Astrocyte (in vitro differentiated cells and primary cell): ENCODE data around the gene SFT2D1. TPM values are rescaled to one million over a fixed set of nuclear protein-coding genes. Genes with fewer than 3 reads are reported as not detected.

ENCODE experiments used
- DNase-seq: peaks from one replicate; pipeline ENCODE4 v3.0.0-alpha.2; 2010; ENCODE audit warnings: low read depth
- FAIRE-seq: peaks from 2 replicates; lab custom pipeline; 2011; peaks lifted over from hg19 to GRCh38; lab: Jason Lieb, UNC
- H2AFZ ChIP-seq: 2 replicates; pipeline ENCODE4 v1.6.0; 2012; ENCODE audit warnings: low read depth, low read length, inconsistent platforms
- H3K27ac ChIP-seq: 2 replicates; pipeline ENCODE4 v1.5.1; 2011; ENCODE audit warnings: low read depth, low read length, inconsistent platforms
- H3K27me3 ChIP-seq: 2 replicates; pipeline ENCODE4 v1.6.0; 2011; ENCODE audit warnings: low read length, inconsistent platforms; ENCODE audit not compliant: insufficient read depth
- H3K36me3 ChIP-seq: 2 replicates; pipeline ENCODE4 v1.5.1; 2011; ENCODE audit warnings: low read length, inconsistent platforms; ENCODE audit not compliant: insufficient read depth
- H3K4me1 ChIP-seq: 2 replicates; pipeline ENCODE4 v1.5.1; 2011; ENCODE audit warnings: low read length, inconsistent platforms; ENCODE audit not compliant: insufficient read depth
- H3K4me2 ChIP-seq: 2 replicates; pipeline ENCODE4 v1.6.0; 2012; ENCODE audit warnings: low read length, inconsistent platforms
- H3K4me3 ChIP-seq: 2 replicates; pipeline ENCODE4 v1.5.1; 2011; ENCODE audit warnings: low read depth, mild to moderate bottlenecking, low read length, inconsistent platforms; ENCODE audit not compliant: insufficient read depth
- H3K79me2 ChIP-seq: 2 replicates; pipeline ENCODE4 v1.6.0; 2012; ENCODE audit warnings: mild to moderate bottlenecking, low read length, inconsistent platforms; ENCODE audit not compliant: insufficient read depth
- H3K9ac ChIP-seq: 2 replicates; pipeline ENCODE4 v1.6.0; 2012; ENCODE audit warnings: mild to moderate bottlenecking, low read length, inconsistent platforms
- H3K9me3 ChIP-seq: 2 replicates; pipeline ENCODE4 v1.5.1; 2012; ENCODE audit warnings: low read depth, mild to moderate bottlenecking, low read length, inconsistent platforms; ENCODE audit not compliant: insufficient read depth
- H4K20me1 ChIP-seq: 2 replicates; pipeline ENCODE4 v1.6.0; 2012; ENCODE audit warnings: low read length, inconsistent platforms; ENCODE audit not compliant: insufficient read depth
- H3K27ac Mint-ChIP-seq: one replicate; pipeline ENCODE4 v1.8.0; 2021; ENCODE audit warnings: mild to moderate bottlenecking, mixed read lengths; ENCODE audit not compliant: unreplicated experiment
- H3K27me3 Mint-ChIP-seq: one replicate; pipeline ENCODE4 v1.8.0; 2021; ENCODE audit warnings: low read depth, mixed read lengths; ENCODE audit not compliant: unreplicated experiment
- H3K36me3 Mint-ChIP-seq: one replicate; pipeline ENCODE4 v1.8.0; 2021; ENCODE audit warnings: low read depth, mixed read lengths; ENCODE audit not compliant: unreplicated experiment
- H3K4me1 Mint-ChIP-seq: one replicate; pipeline ENCODE4 v1.8.0; 2021; ENCODE audit warnings: low read depth, mixed read lengths; ENCODE audit not compliant: unreplicated experiment
- H3K4me3 Mint-ChIP-seq: one replicate; pipeline ENCODE4 v1.8.0; 2021; ENCODE audit warnings: mild to moderate bottlenecking, moderate library complexity, mixed read lengths; ENCODE audit not compliant: unreplicated experiment
- H3K9me3 Mint-ChIP-seq: one replicate; pipeline ENCODE4 v1.8.0; 2021; ENCODE audit warnings: mild to moderate bottlenecking, mixed read lengths; ENCODE audit not compliant: unreplicated experiment
- EZH2 ChIP-seq: IDR thresholded peaks from 2 replicates; pipeline ENCODE4 v1.6.1; 2012; ENCODE audit warnings: mild to moderate bottlenecking, low read length, inconsistent platforms; ENCODE audit not compliant: insufficient read depth
- total RNA-seq: library from RNA; stranded (reverse); gene quantifications from 2 replicates; pipeline ENCODE4 v1.2.1, GENCODE V29; 2021
- TF ChIP-seq, protein P1 (sequence below): IDR thresholded peaks from 2 replicates; pipeline ENCODE4 v1.5.1; 2011; ENCODE audit warnings: low read depth, mild to moderate bottlenecking, inconsistent platforms, low read length, moderate library complexity; ENCODE audit not compliant: insufficient read depth

Gene SFT2D1
- total RNA-seq, 1 donor from 2014 or later = 63.9 TPM

DNA sequence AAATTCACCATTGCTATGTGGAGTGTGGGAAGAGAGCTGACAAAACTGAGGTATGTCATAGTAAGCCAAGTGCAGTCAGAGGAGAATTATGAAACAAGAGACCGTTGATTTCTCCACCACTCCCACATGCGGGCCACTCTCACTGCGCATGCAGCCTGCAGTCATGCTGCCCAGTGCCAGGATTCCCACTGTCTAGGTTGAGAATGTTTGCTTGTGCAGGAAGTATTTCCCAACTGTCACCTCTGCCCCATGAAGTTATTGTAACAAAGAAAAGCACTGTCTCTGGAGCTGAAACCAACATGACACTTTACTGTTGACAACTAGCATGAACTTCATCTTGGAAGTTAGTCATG lies 18.7 kb upstream of the SFT2D1 start:
- peaks cover 17% of the 10 kb centered on the region for H3K4me1 ChIP-seq
- H3K9me3 Mint-ChIP-seq = peaks cover 5% of the 10 kb centered on the region
- no peaks in the 10 kb centered on the region for H3K36me3 ChIP-seq
- no peak overlapping the region for H3K9ac ChIP-seq
- H3K36me3 Mint-ChIP-seq = peaks cover 12% of the 10 kb centered on the region
- no peak overlapping the region for H2AFZ ChIP-seq
- no peak for DNase-seq
- no peaks in the 10 kb centered on the region for H3K79me2 ChIP-seq
- H4K20me1 ChIP-seq = no peaks in the 10 kb centered on the region
- TF ChIP-seq EZH2 = no peak
- TF ChIP-seq, protein P1, sequence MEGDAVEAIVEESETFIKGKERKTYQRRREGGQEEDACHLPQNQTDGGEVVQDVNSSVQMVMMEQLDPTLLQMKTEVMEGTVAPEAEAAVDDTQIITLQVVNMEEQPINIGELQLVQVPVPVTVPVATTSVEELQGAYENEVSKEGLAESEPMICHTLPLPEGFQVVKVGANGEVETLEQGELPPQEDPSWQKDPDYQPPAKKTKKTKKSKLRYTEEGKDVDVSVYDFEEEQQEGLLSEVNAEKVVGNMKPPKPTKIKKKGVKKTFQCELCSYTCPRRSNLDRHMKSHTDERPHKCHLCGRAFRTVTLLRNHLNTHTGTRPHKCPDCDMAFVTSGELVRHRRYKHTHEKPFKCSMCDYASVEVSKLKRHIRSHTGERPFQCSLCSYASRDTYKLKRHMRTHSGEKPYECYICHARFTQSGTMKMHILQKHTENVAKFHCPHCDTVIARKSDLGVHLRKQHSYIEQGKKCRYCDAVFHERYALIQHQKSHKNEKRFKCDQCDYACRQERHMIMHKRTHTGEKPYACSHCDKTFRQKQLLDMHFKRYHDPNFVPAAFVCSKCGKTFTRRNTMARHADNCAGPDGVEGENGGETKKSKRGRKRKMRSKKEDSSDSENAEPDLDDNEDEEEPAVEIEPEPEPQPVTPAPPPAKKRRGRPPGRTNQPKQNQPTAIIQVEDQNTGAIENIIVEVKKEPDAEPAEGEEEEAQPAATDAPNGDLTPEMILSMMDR = no peak
- H3K27ac Mint-ChIP-seq = peak overlapping the region; percentile 72
- no peak overlapping the region for H3K4me2 ChIP-seq
- H3K27ac ChIP-seq = no peak overlapping the region
- peaks cover 33% of the 10 kb centered on the region for H3K4me1 Mint-ChIP-seq
- H3K9me3 ChIP-seq = no peaks in the 10 kb centered on the region
- H3K4me3 ChIP-seq = no peak overlapping the region
- no peak for FAIRE-seq
- no peaks in the 10 kb centered on the region for H3K27me3 Mint-ChIP-seq
- H3K4me3 Mint-ChIP-seq = no peak overlapping the region
- H3K27me3 ChIP-seq = no peaks in the 10 kb centered on the region

DNA sequence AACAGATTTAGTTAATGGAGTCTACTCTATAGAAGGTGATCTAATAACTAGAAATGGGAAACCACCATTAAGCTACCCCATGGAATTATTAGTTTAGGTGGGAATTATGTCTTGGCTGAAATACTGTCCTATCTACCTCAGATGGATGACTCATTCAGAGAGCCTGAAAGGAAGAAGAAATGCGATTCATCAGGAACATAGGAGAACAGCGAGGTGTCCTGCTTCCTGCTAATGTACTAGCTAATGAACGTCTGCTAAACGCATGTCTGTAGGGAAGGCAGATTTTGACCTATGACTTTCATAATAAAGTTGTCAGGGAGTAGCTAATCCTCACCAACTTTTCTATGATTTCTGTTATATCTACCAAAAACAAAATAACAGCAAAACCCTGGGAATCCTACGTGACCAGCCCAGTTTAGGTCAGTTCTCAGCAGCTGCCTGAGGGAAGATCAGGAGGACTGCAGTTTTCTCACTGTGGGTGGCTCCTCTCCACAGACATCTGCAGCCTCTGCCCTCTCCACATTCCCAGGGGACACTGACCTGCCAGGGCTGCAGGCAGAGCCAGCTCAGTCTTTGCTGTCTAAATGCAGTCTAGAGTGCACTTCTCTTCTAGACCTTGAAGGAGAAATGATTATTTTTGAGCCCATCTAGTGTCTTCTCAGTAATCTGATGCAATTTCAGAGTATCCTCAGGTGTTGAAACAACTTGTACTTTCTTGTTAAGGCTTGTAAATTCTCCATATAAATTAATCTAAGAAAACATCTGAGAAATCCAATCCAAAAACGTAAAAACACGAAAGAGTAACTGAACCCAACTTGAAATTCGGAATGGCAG lies 18.1 kb upstream of the SFT2D1 start:
- peak overlapping the region; percentile 21 for H3K4me2 ChIP-seq
- TF ChIP-seq, protein P1 = no peak
- TF ChIP-seq EZH2 = no peak

DNA sequence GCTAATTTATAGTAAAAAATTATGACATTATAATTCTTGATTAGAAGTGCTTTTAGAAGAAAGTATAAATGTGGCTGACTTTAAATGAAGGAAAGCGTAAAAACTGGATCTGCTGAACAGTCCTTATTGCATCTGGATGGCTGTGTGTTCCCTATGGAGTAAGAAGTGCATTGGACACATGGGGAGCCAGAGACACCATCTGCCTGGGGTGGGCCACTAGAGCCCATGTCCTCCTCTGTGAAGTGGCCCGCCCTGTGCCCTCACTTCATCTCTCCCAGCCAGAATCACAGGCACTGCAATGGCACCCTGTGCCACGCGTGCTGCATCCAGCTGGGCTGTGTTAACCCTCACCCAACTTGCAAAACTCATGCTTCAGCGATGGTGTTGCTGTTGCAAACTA lies 13.2 kb upstream of the SFT2D1 start:
- Histone ChIP-seq H4K20me1 (no peaks in the 10 kb centered on the region), H3K27ac (no peak overlapping the region), H3K4me2 (no peak overlapping the region), H3K4me1 (peaks cover 3% of the 10 kb centered on the region), H3K9me3 (no peaks in the 10 kb centered on the region), H2AFZ (no peak overlapping the region), H3K9ac (no peak overlapping the region), H3K79me2 (no peaks in the 10 kb centered on the region), H3K4me3 (no peak overlapping the region), H3K27me3 (no peaks in the 10 kb centered on the region), H3K36me3 (no peaks in the 10 kb centered on the region)
- no peak overlapping the region for H3K27ac Mint-ChIP-seq
- FAIRE-seq (no peak), DNase-seq (no peak)
- peaks cover 3% of the 10 kb centered on the region for H3K36me3 Mint-ChIP-seq
- no peak overlapping the region for H3K4me3 Mint-ChIP-seq
- peaks cover 7% of the 10 kb centered on the region for H3K4me1 Mint-ChIP-seq
- peaks cover 11% of the 10 kb centered on the region for H3K9me3 Mint-ChIP-seq
- no peaks in the 10 kb centered on the region for H3K27me3 Mint-ChIP-seq
- TF ChIP-seq, protein P1 = no peak
- TF ChIP-seq EZH2 = no peak

More for the DNA sequence above, 18.1 kb upstream of the SFT2D1 start:
- H3K9ac ChIP-seq = no peak overlapping the region
- H3K4me1 ChIP-seq = peaks cover 13% of the 10 kb centered on the region
- DNase-seq (no peak), FAIRE-seq (no peak)
- Mint-ChIP-seq H3K4me1 (peaks cover 27% of the 10 kb centered on the region), H3K27ac (peak overlapping the region; percentile 72), H3K27me3 (no peaks in the 10 kb centered on the region), H3K9me3 (peaks cover 5% of the 10 kb centered on the region), H3K4me3 (peak overlapping the region; percentile 10), H3K36me3 (peaks cover 12% of the 10 kb centered on the region)
- H4K20me1 ChIP-seq = no peaks in the 10 kb centered on the region
- H2AFZ ChIP-seq = no peak overlapping the region
- H3K27ac ChIP-seq = no peak overlapping the region
- no peaks in the 10 kb centered on the region for H3K9me3 ChIP-seq
- H3K79me2 ChIP-seq = no peaks in the 10 kb centered on the region
- no peak overlapping the region for H3K4me3 ChIP-seq
- H3K27me3 ChIP-seq = no peaks in the 10 kb centered on the region
- no peaks in the 10 kb centered on the region for H3K36me3 ChIP-seq
